CD4-positive, alpha-beta T cell treated with Interleukin-17A for 1 hour (primary cell): ENCODE results near the gene RHBDF2.

Experiments used
- DNase-seq: peaks from one replicate; pipeline ENCODE4 v3.0.0-alpha.2; 2020

The RHBDF2 gene

GRCh38 chr17:76501018-76501826, at the start of gene RHBDF2:
Gene RHBDF2, minus strand, starts transcription at chr17:76501423. Its CDS starts 19,899 bp downstream, at chr17:76481524.
- peak; percentile 97 for DNase-seq

GRCh38 chr17:76549539-76549938, 48.3 kb upstream of the RHBDF2 start:
- DNase-seq = no peak

GRCh38 chr17:76549215-76549518, 47.9 kb upstream of the RHBDF2 start:
- no peak for DNase-seq

- DNase-seq = no peak
Observed at GRCh38 chr17:76548378-76549214, 47.4 kb upstream of the RHBDF2 start.

- DNase-seq = no peak
Observed at GRCh38 chr17:76547642-76548202, 46.5 kb upstream of the RHBDF2 start.

- DNase-seq = peak; percentile 74
Observed at GRCh38 chr17:76547183-76547641, 46.0 kb upstream of the RHBDF2 start.

GRCh38 chr17:76546556-76547182, 45.4 kb upstream of the RHBDF2 start:
- DNase-seq = no peak

- DNase-seq = no peak
Observed at GRCh38 chr17:76545918-76546555, 44.8 kb upstream of the RHBDF2 start.

GRCh38 chr17:76544546-76545365, 43.5 kb upstream of the RHBDF2 start:
- no peak for DNase-seq

- no peak for DNase-seq
Observed at GRCh38 chr17:76543826-76544545, 42.8 kb upstream of the RHBDF2 start.

GRCh38 chr17:76543482-76543825, 42.2 kb upstream of the RHBDF2 start:
- no peak for DNase-seq

GRCh38 chr17:76542984-76543383, 41.8 kb upstream of the RHBDF2 start:
- DNase-seq = no peak

- DNase-seq = no peak
Observed at GRCh38 chr17:76542566-76542971, 41.3 kb upstream of the RHBDF2 start.

GRCh38 chr17:76541739-76542454, 40.7 kb upstream of the RHBDF2 start:
- no peak for DNase-seq

- no peak for DNase-seq
Observed at GRCh38 chr17:76540381-76541300, 39.4 kb upstream of the RHBDF2 start.

- DNase-seq = no peak
Observed at GRCh38 chr17:76539631-76540271, 38.5 kb upstream of the RHBDF2 start, which contains the start of gene PRCD. Gene PRCD, plus strand, starts transcription at chr17:76540044. Its CDS starts 98 bp downstream, at chr17:76540142.

- no peak for DNase-seq
Observed at GRCh38 chr17:76538941-76539570, 37.8 kb upstream of the RHBDF2 start.

- DNase-seq = no peak
Observed at GRCh38 chr17:76538281-76538931, 37.2 kb upstream of the RHBDF2 start.
